ENCODE results near the gene TEX2.

The TEX2 gene

DNA sequence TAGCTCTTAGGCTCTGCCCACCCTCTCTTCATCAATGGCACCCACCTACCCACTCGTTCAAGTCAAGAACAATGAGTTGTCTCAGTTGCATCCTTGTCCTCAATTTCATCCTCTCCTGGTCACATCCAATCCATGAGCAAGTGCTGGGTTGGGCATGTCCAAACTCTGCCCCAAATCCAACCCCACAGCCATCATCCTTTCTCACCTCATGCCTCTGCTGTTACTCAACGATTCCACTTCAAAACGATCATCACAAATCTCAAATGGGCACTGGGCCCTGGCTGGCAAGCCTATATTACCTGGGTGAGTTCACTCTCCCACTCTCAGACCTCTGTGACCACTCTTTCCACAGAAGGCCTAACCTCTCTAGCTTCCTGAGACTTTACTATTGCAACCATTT lies 12.0 kb upstream of the TEX2 start:
- Histone ChIP-seq H3K79me2 (ENCODE audit: control insufficient read depth, insufficient read depth, low read length) (no peaks in the 10 kb centered on the region), H3K4me3 (ENCODE audit: low read length) (no peak overlapping the region), H3K36me3 (ENCODE audit: control insufficient read depth, insufficient read depth, low read length) (no peaks in the 10 kb centered on the region), H3K23ac (ENCODE audit: low read length) (no peak overlapping the region), H2BK120ac (ENCODE audit: low read depth, low read length) (no peak overlapping the region), H3K4me2 (ENCODE audit: low read length) (no peak overlapping the region), H3K27ac (ENCODE audit: low read depth, low read length) (no peak overlapping the region), H3K18ac (ENCODE audit: low read length) (no peak overlapping the region), H3K4me1 (ENCODE audit: control insufficient read depth, low read depth, low read length) (no peaks in the 10 kb centered on the region), H3K9ac (ENCODE audit: low read length) (no peak overlapping the region), H4K8ac (ENCODE audit: low read depth, low read length) (no peak overlapping the region), H3K79me1 (ENCODE audit: low read length) (no peaks in the 10 kb centered on the region), H3K56ac (ENCODE audit: low read length) (no peak overlapping the region), H2BK5ac (ENCODE audit: low read length) (no peak overlapping the region), H3K27me3 (ENCODE audit: insufficient read depth, low read length, poor library complexity) (no peaks in the 10 kb centered on the region), H3K4ac (ENCODE audit: low read depth, low read length) (no peak overlapping the region), H2AK5ac (ENCODE audit: low read length) (no peak overlapping the region), H4K5ac (ENCODE audit: low read length) (no peak overlapping the region), H2BK15ac (replicated peaks; ENCODE audit: low read depth) (no peak overlapping the region)
- 100% methylated on average over 2 of the region's 3 CpGs for WGBS (ENCODE audit: extremely low coverage, insufficient coverage, low lambda C conversion rate)
- no peak for DNase-seq

GRCh38 chr17:64273006-64273405 lies 9.9 kb upstream of the TEX2 start:
- Histone ChIP-seq H3K36me3 (ENCODE audit: control insufficient read depth, insufficient read depth, low read length) (no peaks in the 10 kb centered on the region), H3K23ac (ENCODE audit: low read length) (no peak overlapping the region), H3K18ac (ENCODE audit: low read length) (no peak overlapping the region), H3K9ac (ENCODE audit: low read length) (no peak overlapping the region), H2BK5ac (ENCODE audit: low read length) (no peak overlapping the region), H3K4ac (ENCODE audit: low read depth, low read length) (no peak overlapping the region), H3K79me1 (ENCODE audit: low read length) (no peaks in the 10 kb centered on the region), H3K56ac (ENCODE audit: low read length) (no peak overlapping the region), H3K4me1 (ENCODE audit: control insufficient read depth, low read depth, low read length) (no peaks in the 10 kb centered on the region), H3K4me3 (ENCODE audit: low read length) (no peak overlapping the region), H4K5ac (ENCODE audit: low read length) (no peak overlapping the region), H4K8ac (ENCODE audit: low read depth, low read length) (no peak overlapping the region), H3K27ac (ENCODE audit: low read depth, low read length) (no peak overlapping the region), H2AK5ac (ENCODE audit: low read length) (no peak overlapping the region), H2BK15ac (replicated peaks; ENCODE audit: low read depth) (no peak overlapping the region), H3K4me2 (ENCODE audit: low read length) (no peak overlapping the region), H3K27me3 (ENCODE audit: insufficient read depth, low read length, poor library complexity) (no peaks in the 10 kb centered on the region), H3K79me2 (ENCODE audit: control insufficient read depth, insufficient read depth, low read length) (no peaks in the 10 kb centered on the region), H2BK120ac (ENCODE audit: low read depth, low read length) (no peak overlapping the region)
- DNase-seq: no peak
- no CpG with 5 or more reads among the region's 6 CpGs for WGBS (ENCODE audit: extremely low coverage, insufficient coverage, low lambda C conversion rate)

DNA sequence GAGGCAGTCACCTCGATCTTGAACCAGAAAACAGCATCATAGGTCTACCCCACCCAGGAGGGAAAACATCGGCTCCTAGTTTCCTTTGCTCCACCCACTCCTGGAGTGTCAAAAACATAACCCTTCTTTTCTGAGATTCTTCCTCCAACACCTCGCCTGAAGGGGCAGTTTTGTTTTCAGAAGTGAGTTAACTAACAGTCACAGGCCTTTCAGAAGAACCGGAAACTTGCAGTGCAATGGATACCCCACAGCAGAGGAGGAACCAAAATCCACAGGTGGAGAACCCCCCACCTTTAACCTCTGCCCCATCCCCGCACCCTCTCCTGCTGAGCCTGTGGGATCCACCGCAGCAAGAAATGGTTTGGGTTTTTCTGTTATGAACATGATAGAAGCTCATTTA lies 7.8 kb upstream of the TEX2 start:
- no peak overlapping the region for H3K4me3 ChIP-seq (ENCODE audit: low read length)
- no peak overlapping the region for H2BK15ac ChIP-seq (replicated peaks; ENCODE audit: low read depth)
- no peak overlapping the region for H3K4ac ChIP-seq (ENCODE audit: low read depth, low read length)
- H2BK5ac ChIP-seq (ENCODE audit: low read length): no peak overlapping the region
- no peaks in the 10 kb centered on the region for H3K79me2 ChIP-seq (ENCODE audit: control insufficient read depth, insufficient read depth, low read length)
- H2BK120ac ChIP-seq (ENCODE audit: low read depth, low read length): no peak overlapping the region
- H3K23ac ChIP-seq (ENCODE audit: low read length): no peak overlapping the region
- WGBS (ENCODE audit: extremely low coverage, insufficient coverage, low lambda C conversion rate): no CpG with 5 or more reads among the region's 6 CpGs
- no peak overlapping the region for H4K8ac ChIP-seq (ENCODE audit: low read depth, low read length)
- no peak overlapping the region for H3K27ac ChIP-seq (ENCODE audit: low read depth, low read length)
- no peak overlapping the region for H4K5ac ChIP-seq (ENCODE audit: low read length)
- H3K56ac ChIP-seq (ENCODE audit: low read length): no peak overlapping the region
- H3K36me3 ChIP-seq (ENCODE audit: control insufficient read depth, insufficient read depth, low read length): no peaks in the 10 kb centered on the region
- H3K27me3 ChIP-seq (ENCODE audit: insufficient read depth, low read length, poor library complexity): no peaks in the 10 kb centered on the region
- H2AK5ac ChIP-seq (ENCODE audit: low read length): no peak overlapping the region
- no peak overlapping the region for H3K18ac ChIP-seq (ENCODE audit: low read length)
- H3K4me1 ChIP-seq (ENCODE audit: control insufficient read depth, low read depth, low read length): no peaks in the 10 kb centered on the region
- H3K4me2 ChIP-seq (ENCODE audit: low read length): no peak overlapping the region
- H3K9ac ChIP-seq (ENCODE audit: low read length): no peak overlapping the region
- no peak for DNase-seq
- no peaks in the 10 kb centered on the region for H3K79me1 ChIP-seq (ENCODE audit: low read length)

GRCh38 chr17:64269687-64270649 lies 6.9 kb upstream of the TEX2 start:
- Histone ChIP-seq H2BK5ac (ENCODE audit: low read length) (no peak overlapping the region), H3K79me2 (ENCODE audit: control insufficient read depth, insufficient read depth, low read length) (no peaks in the 10 kb centered on the region), H3K4ac (ENCODE audit: low read depth, low read length) (no peak overlapping the region), H3K36me3 (ENCODE audit: control insufficient read depth, insufficient read depth, low read length) (no peaks in the 10 kb centered on the region), H3K56ac (ENCODE audit: low read length) (no peak overlapping the region), H4K8ac (ENCODE audit: low read depth, low read length) (no peak overlapping the region), H3K27me3 (ENCODE audit: insufficient read depth, low read length, poor library complexity) (no peaks in the 10 kb centered on the region), H3K23ac (ENCODE audit: low read length) (no peak overlapping the region), H2AK5ac (ENCODE audit: low read length) (no peak overlapping the region), H3K27ac (ENCODE audit: low read depth, low read length) (no peak overlapping the region), H3K4me2 (ENCODE audit: low read length) (no peak overlapping the region), H3K9ac (ENCODE audit: low read length) (no peak overlapping the region), H3K4me1 (ENCODE audit: control insufficient read depth, low read depth, low read length) (no peaks in the 10 kb centered on the region), H3K18ac (ENCODE audit: low read length) (no peak overlapping the region), H3K4me3 (ENCODE audit: low read length) (no peak overlapping the region), H4K5ac (ENCODE audit: low read length) (no peak overlapping the region), H2BK15ac (replicated peaks; ENCODE audit: low read depth) (no peak overlapping the region), H3K79me1 (ENCODE audit: low read length) (no peaks in the 10 kb centered on the region), H2BK120ac (ENCODE audit: low read depth, low read length) (no peak overlapping the region)
- WGBS (ENCODE audit: extremely low coverage, insufficient coverage, low lambda C conversion rate): no CpG with 5 or more reads among the region's 7 CpGs
- DNase-seq: no peak

DNA sequence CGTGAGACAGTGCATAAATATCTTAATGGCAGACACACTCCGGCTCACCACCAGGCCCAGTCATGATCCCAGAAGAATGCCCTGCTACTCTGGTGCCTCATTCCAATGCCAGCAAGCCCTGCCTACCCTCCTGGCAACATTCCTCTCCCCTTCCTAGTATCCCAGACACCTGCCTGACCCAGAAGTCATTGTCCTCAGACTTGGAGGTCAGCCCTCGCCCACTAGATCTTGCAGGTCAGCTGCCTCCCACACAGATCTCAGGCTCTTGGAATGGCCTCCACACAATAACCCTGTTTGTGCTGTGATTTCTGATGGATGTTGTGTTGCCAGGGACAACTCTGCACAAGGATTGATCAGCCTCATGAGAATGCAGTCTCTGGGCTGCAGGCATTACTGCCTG lies 1.8 kb upstream of the TEX2 start:
- no peak overlapping the region for H3K27ac ChIP-seq (ENCODE audit: low read depth, low read length)

More for the DNA sequence above, 1.8 kb upstream of the TEX2 start:
- no peak overlapping the region for H3K4me3 ChIP-seq (ENCODE audit: low read length)
- no peak overlapping the region for H2BK5ac ChIP-seq (ENCODE audit: low read length)
- H3K4me1 ChIP-seq (ENCODE audit: control insufficient read depth, low read depth, low read length): peaks cover 6% of the 10 kb centered on the region
- H3K23ac ChIP-seq (ENCODE audit: low read length): no peak overlapping the region
- no peak overlapping the region for H2BK120ac ChIP-seq (ENCODE audit: low read depth, low read length)
- peaks cover 2% of the 10 kb centered on the region for H3K27me3 ChIP-seq (ENCODE audit: insufficient read depth, low read length, poor library complexity)
- DNase-seq: no peak
- no peak overlapping the region for H4K8ac ChIP-seq (ENCODE audit: low read depth, low read length)
- no peak overlapping the region for H4K5ac ChIP-seq (ENCODE audit: low read length)
- no peak overlapping the region for H3K4ac ChIP-seq (ENCODE audit: low read depth, low read length)
- no peaks in the 10 kb centered on the region for H3K36me3 ChIP-seq (ENCODE audit: control insufficient read depth, insufficient read depth, low read length)
- H2AK5ac ChIP-seq (ENCODE audit: low read length): no peak overlapping the region
- peaks cover 1% of the 10 kb centered on the region for H3K79me2 ChIP-seq (ENCODE audit: control insufficient read depth, insufficient read depth, low read length)
- H3K4me2 ChIP-seq (ENCODE audit: low read length): no peak overlapping the region
- no peak overlapping the region for H3K9ac ChIP-seq (ENCODE audit: low read length)
- peaks cover 6% of the 10 kb centered on the region for H3K79me1 ChIP-seq (ENCODE audit: low read length)
- no CpG with 5 or more reads among the region's 3 CpGs for WGBS (ENCODE audit: extremely low coverage, insufficient coverage, low lambda C conversion rate)
- H3K18ac ChIP-seq (ENCODE audit: low read length): no peak overlapping the region
- H3K56ac ChIP-seq (ENCODE audit: low read length): no peak overlapping the region
- no peak overlapping the region for H2BK15ac ChIP-seq (replicated peaks; ENCODE audit: low read depth)
